Osteocyte (in vitro differentiated cells): ENCODE measurements around the gene BANK1. TPM values are rescaled to one million over a fixed set of nuclear protein-coding genes. Genes with fewer than 3 reads are reported as not detected.

Experiments used
- DNase-seq: peaks from one replicate; pipeline ENCODE4 v3.0.0; 2021; ENCODE audit warnings: mixed read lengths; ENCODE audit not compliant: unreplicated experiment; ENCODE audit errors: extremely low spot score
- H3K27ac Mint-ChIP-seq: one replicate; pipeline ENCODE4 v1.8.0; 2021; ENCODE audit warnings: mild to moderate bottlenecking, mixed read lengths; ENCODE audit not compliant: unreplicated experiment
- H3K27me3 Mint-ChIP-seq: one replicate; pipeline ENCODE4 v1.8.0; 2021; ENCODE audit warnings: mixed read lengths; ENCODE audit not compliant: unreplicated experiment
- H3K36me3 Mint-ChIP-seq: one replicate; pipeline ENCODE4 v1.8.0; 2021; ENCODE audit warnings: mixed read lengths; ENCODE audit not compliant: unreplicated experiment
- H3K4me1 Mint-ChIP-seq: one replicate; pipeline ENCODE4 v1.8.0; 2021; ENCODE audit warnings: mixed read lengths; ENCODE audit not compliant: unreplicated experiment
- H3K4me3 Mint-ChIP-seq: one replicate; pipeline ENCODE4 v1.8.0; 2021; ENCODE audit warnings: mild to moderate bottlenecking, moderate library complexity, mixed read lengths; ENCODE audit not compliant: unreplicated experiment
- H3K9me3 Mint-ChIP-seq: one replicate; pipeline ENCODE4 v1.8.0; 2021; ENCODE audit warnings: mixed read lengths; ENCODE audit not compliant: unreplicated experiment
- CTCF ChIP-seq: fragments of 200-600 bp; sonication (generic); IDR thresholded peaks from 2 replicates; pipeline ENCODE4 v1.5.0; 2021; ENCODE audit warnings: antibody characterized with exemption, mild to moderate bottlenecking, moderate library complexity
- total RNA-seq: library from RNA; stranded (reverse); gene quantifications from 2 replicates; pipeline ENCODE4 v1.2.1, GENCODE V29; 2021

Gene BANK1
- total RNA-seq, 1 donor from 2014 or later = 1.0 TPM

- no peak for TF ChIP-seq CTCF
- no peaks in the 10 kb centered on the region for H3K36me3 Mint-ChIP-seq
- H3K27me3 Mint-ChIP-seq = peaks cover 7% of the 10 kb centered on the region
- H3K4me3 Mint-ChIP-seq = no peak overlapping the region
- DNase-seq = no peak
- H3K4me1 Mint-ChIP-seq = no peaks in the 10 kb centered on the region
- H3K27ac Mint-ChIP-seq = no peak overlapping the region
- no peaks in the 10 kb centered on the region for H3K9me3 Mint-ChIP-seq
Observed at GRCh38 chr4:101853691-101854090, 63.2 kb downstream of the BANK1 start.

- H3K27me3 Mint-ChIP-seq = peaks cover 7% of the 10 kb centered on the region
- no peaks in the 10 kb centered on the region for H3K36me3 Mint-ChIP-seq
- no peaks in the 10 kb centered on the region for H3K9me3 Mint-ChIP-seq
- H3K27ac Mint-ChIP-seq = no peak overlapping the region
- no peak for DNase-seq
- H3K4me3 Mint-ChIP-seq = no peak overlapping the region
- TF ChIP-seq CTCF = no peak
- H3K4me1 Mint-ChIP-seq = no peaks in the 10 kb centered on the region
Observed at GRCh38 chr4:101855239-101855638, 64.7 kb downstream of the BANK1 start.

- no peak for TF ChIP-seq CTCF
- Mint-ChIP-seq H3K9me3 (no peaks in the 10 kb centered on the region), H3K4me3 (no peak overlapping the region), H3K27me3 (peaks cover 7% of the 10 kb centered on the region), H3K36me3 (no peaks in the 10 kb centered on the region), H3K27ac (no peak overlapping the region), H3K4me1 (no peaks in the 10 kb centered on the region)
- no peak for DNase-seq
Observed at GRCh38 chr4:101856149-101856548, 65.6 kb downstream of the BANK1 start.

- H3K27me3 Mint-ChIP-seq = peaks cover 7% of the 10 kb centered on the region
- no peaks in the 10 kb centered on the region for H3K4me1 Mint-ChIP-seq
- no peak overlapping the region for H3K4me3 Mint-ChIP-seq
- H3K27ac Mint-ChIP-seq = no peak overlapping the region
- H3K9me3 Mint-ChIP-seq = no peaks in the 10 kb centered on the region
- TF ChIP-seq CTCF = no peak
- DNase-seq = no peak
- no peaks in the 10 kb centered on the region for H3K36me3 Mint-ChIP-seq
Observed at GRCh38 chr4:101857176-101857575, 66.6 kb downstream of the BANK1 start.

GRCh38 chr4:101858641-101859040 lies 68.1 kb downstream of the BANK1 start:
- H3K4me3 Mint-ChIP-seq = no peak overlapping the region
- H3K4me1 Mint-ChIP-seq = no peaks in the 10 kb centered on the region
- TF ChIP-seq CTCF = no peak
- peaks cover 2% of the 10 kb centered on the region for H3K27me3 Mint-ChIP-seq
- H3K36me3 Mint-ChIP-seq = no peaks in the 10 kb centered on the region
- DNase-seq = no peak
- no peak overlapping the region for H3K27ac Mint-ChIP-seq
- H3K9me3 Mint-ChIP-seq = no peaks in the 10 kb centered on the region
